ENCODE measurements around the gene ADH1B. TPM values are rescaled to one million over a fixed set of nuclear protein-coding genes. Genes with fewer than 3 reads are reported as not detected.

Gene ADH1B
- total RNA-seq, 1 experiment from 2014 or later = 1.8 TPM

GRCh38 chr4:99341426-99341825 is 20.2 kb upstream of the ADH1B start:
- Histone ChIP-seq H3K9me2 (ENCODE audit: insufficient read depth) (no peaks in the 10 kb centered on the region), H3K36me3 (ENCODE audit: control insufficient read depth in 1 of 2, insufficient read depth in 2 of 2, low read length in 2 of 2) (no peaks in the 10 kb centered on the region), H4K20me1 (ENCODE audit: insufficient read depth) (no peaks in the 10 kb centered on the region), H3K4me3 (replicated peaks in 1 of 2; ENCODE audit: low read depth in 1 of 2, low read length in 2 of 2) (no peak overlapping the region), H3K9ac (ENCODE audit: low read length) (no peak overlapping the region), H3K27ac (ENCODE audit: low read depth, low read length) (no peak overlapping the region), H3K27me3 (ENCODE audit: insufficient read depth, low read length) (no peaks in the 10 kb centered on the region), H3K4me2 (ENCODE audit: low read length) (no peak overlapping the region), H2AFZ (ENCODE audit: low read depth, low read length, poor library complexity, severe bottlenecking) (no peak overlapping the region), H3K9me3 (ENCODE audit: control insufficient read depth in 1 of 2, insufficient read depth in 1 of 2, low read depth in 1 of 2, low read length in 2 of 2) (no peaks in the 10 kb centered on the region), H3K4me1 (ENCODE audit: control insufficient read depth in 1 of 2, insufficient read depth in 2 of 2, low read length in 2 of 2) (no peaks in the 10 kb centered on the region), H3K79me2 (ENCODE audit: insufficient read depth, low read length) (no peaks in the 10 kb centered on the region)
- RAD21 ChIA-PET (ENCODE audit: low non-redundant PET in 1 of 2, low total read pairs in 2 of 2, uncharacterized antibody in 2 of 2, unreplicated experiment in 2 of 2) = no interaction called here
- POLR2A ChIA-PET = no interaction called here
- intact Hi-C loops (cut with micrococcal nuclease) = no loop called here
- no peak for TF ChIP-seq JUND (IDR thresholded peaks at IDR 0.05)
- TF ChIP-seq EZH2 (IDR thresholded peaks at IDR 0.05) = no peak
- CTCF ChIA-PET = no interaction called here
- no TSS peak for BruUV-seq (replicated peaks)
- no peak for ATAC-seq
- no peak for DNase-seq (ENCODE audit: low read depth, low spot score)

GRCh38 chr4:99339172-99339571 is 18.0 kb upstream of the ADH1B start:
- Histone ChIP-seq H3K27ac (ENCODE audit: low read depth, low read length) (no peak overlapping the region), H4K20me1 (ENCODE audit: insufficient read depth) (no peaks in the 10 kb centered on the region; the same call in 1 of the 2 replicates), H3K27me3 (ENCODE audit: insufficient read depth, low read length) (no peaks in the 10 kb centered on the region), H3K4me3 (replicated peaks in 1 of 2; ENCODE audit: low read depth in 1 of 2, low read length in 2 of 2) (no peak overlapping the region), H3K36me3 (ENCODE audit: control insufficient read depth in 1 of 2, insufficient read depth in 2 of 2, low read length in 2 of 2) (no peaks in the 10 kb centered on the region), H3K4me2 (ENCODE audit: low read length) (no peak overlapping the region), H2AFZ (ENCODE audit: low read depth, low read length, poor library complexity, severe bottlenecking) (no peak overlapping the region), H3K4me1 (ENCODE audit: control insufficient read depth in 1 of 2, insufficient read depth in 2 of 2, low read length in 2 of 2) (no peaks in the 10 kb centered on the region), H3K79me2 (ENCODE audit: insufficient read depth, low read length) (no peaks in the 10 kb centered on the region), H3K9ac (ENCODE audit: low read length) (no peak overlapping the region), H3K9me3 (ENCODE audit: control insufficient read depth in 1 of 2, insufficient read depth in 1 of 2, low read depth in 1 of 2, low read length in 2 of 2) (no peaks in the 10 kb centered on the region), H3K9me2 (ENCODE audit: insufficient read depth) (no peaks in the 10 kb centered on the region)
- intact Hi-C loops (cut with micrococcal nuclease) = no loop called here
- POLR2A ChIA-PET = no interaction called here
- DNase-seq (ENCODE audit: low read depth, low spot score) (no peak), ATAC-seq (no peak)
- BruUV-seq (replicated peaks) = no TSS peak
- CTCF ChIA-PET = no interaction called here
- RAD21 ChIA-PET (ENCODE audit: low non-redundant PET in 1 of 2, low total read pairs in 2 of 2, uncharacterized antibody in 2 of 2, unreplicated experiment in 2 of 2) = no interaction called here
- TF ChIP-seq ELF1 (IDR thresholded peaks at IDR 0.05; ENCODE audit: borderline replicate concordance, low read depth) (no peak), CTCF (IDR thresholded peaks at IDR 0.05 in 2 of 3, conservative IDR thresholded peaks at IDR 0.05 in 1 of 3; ENCODE audit: borderline replicate concordance in 1 of 3, insufficient read depth in 1 of 3, low read depth in 2 of 3, low read length in 2 of 3) (no peak)

Data from HCT116 (cell line).